ENCODE data around the gene PIBF1. TPM values are rescaled to one million over a fixed set of nuclear protein-coding genes. Genes with fewer than 3 reads are reported as not detected.

PIBF1 gene
- polyA plus RNA-seq, 3 donors = 3.3 to 8.0 (median 4.7) TPM

GRCh38 chr13:73063166-73063565 is 281.2 kb downstream of the PIBF1 start:
- WGBS (ENCODE audit: insufficient coverage) = 80% methylated on average over 1 of the region's 3 CpGs
- no peaks in the 10 kb centered on the region for H3K9me3 ChIP-seq (replicated peaks in 1 of 2; ENCODE audit: control insufficient read depth in 1 of 2, insufficient read depth in 1 of 2, low read length in 2 of 2)
- H4K20me1 ChIP-seq (ENCODE audit: insufficient read depth, low read length) = no peaks in the 10 kb centered on the region
- H3K4me1 ChIP-seq (ENCODE audit: control insufficient read depth in 1 of 2, insufficient read depth in 2 of 2, low read length in 2 of 2) = peaks cover 13 to 31% of the 10 kb centered on the region in 2 donors
- no peak overlapping the region for H3K4me2 ChIP-seq (replicated peaks; ENCODE audit: extremely low read depth, low read length, poor library complexity, severe bottlenecking)
- no peaks in the 10 kb centered on the region for H3K36me3 ChIP-seq (replicated peaks in 1 of 2; ENCODE audit: control insufficient read depth in 1 of 2, insufficient read depth in 2 of 2, low read length in 2 of 2)
- Mint-ChIP-seq H3K4me3 (no peak overlapping the region), H3K4me1 (peaks cover 22% of the 10 kb centered on the region), H3K9me3 (peaks cover 0 to 17% (median 2%) of the 10 kb centered on the region in 7 donors), H3K36me3 (peaks cover 20 to 26% of the 10 kb centered on the region in 2 donors), H3K27me3 (ENCODE audit: low read depth in 3 of 3) (peaks cover 26 to 37% (median 36%) of the 10 kb centered on the region in 3 donors), H3K27ac (no peak overlapping the region)
- H3K9ac ChIP-seq (ENCODE audit: insufficient read depth, low read length, poor library complexity, severe bottlenecking) = no peak overlapping the region
- no peak overlapping the region for H3K4me3 ChIP-seq (replicated peaks in 1 of 3; ENCODE audit: low read depth in 2 of 3, low read length in 3 of 3)
- DNase-seq = no peak
- no peaks in the 10 kb centered on the region for H3K79me2 ChIP-seq (ENCODE audit: insufficient read depth, low read length)
- peaks cover 25 to 28% of the 10 kb centered on the region in 2 donors for H3K27me3 ChIP-seq (ENCODE audit: control insufficient read depth in 2 of 2, insufficient read depth in 2 of 2, low read length in 2 of 2)
- H3K27ac ChIP-seq (ENCODE audit: low read depth in 1 of 2, low read length in 2 of 2) = no peak overlapping the region
- TF ChIP-seq CTCF (IDR thresholded peaks at IDR 0.05) = no peak
- H2AFZ ChIP-seq (ENCODE audit: insufficient read depth, low read depth, low read length, poor library complexity, severe bottlenecking) = no peak overlapping the region
- intact Hi-C loops (cut with micrococcal nuclease) = no loop called here

GRCh38 chr13:73065036-73065435 is 283.1 kb downstream of the PIBF1 start:
- no peak overlapping the region for H3K27ac ChIP-seq (ENCODE audit: low read depth in 1 of 2, low read length in 2 of 2)
- Mint-ChIP-seq H3K4me1 (peaks cover 14% of the 10 kb centered on the region), H3K9me3 (peaks cover 0 to 6% (median 0%) of the 10 kb centered on the region in 7 donors), H3K27me3 (ENCODE audit: low read depth in 3 of 3) (peaks cover 16 to 23% (median 23%) of the 10 kb centered on the region in 3 donors), H3K36me3 (peaks cover 20 to 26% of the 10 kb centered on the region in 2 donors), H3K4me3 (no peak overlapping the region), H3K27ac (no peak overlapping the region)
- H2AFZ ChIP-seq (ENCODE audit: insufficient read depth, low read depth, low read length, poor library complexity, severe bottlenecking) = no peak overlapping the region
- H3K4me1 ChIP-seq (ENCODE audit: control insufficient read depth in 1 of 2, insufficient read depth in 2 of 2, low read length in 2 of 2) = peaks cover 5 to 16% of the 10 kb centered on the region in 2 donors
- TF ChIP-seq CTCF (IDR thresholded peaks at IDR 0.05) = no peak
- no peaks in the 10 kb centered on the region for H3K79me2 ChIP-seq (ENCODE audit: insufficient read depth, low read length)
- intact Hi-C loops (cut with micrococcal nuclease) = no loop called here
- 83% methylated on average over 1 of the region's 2 CpGs for WGBS (ENCODE audit: insufficient coverage)
- H3K9me3 ChIP-seq (replicated peaks in 1 of 2; ENCODE audit: control insufficient read depth in 1 of 2, insufficient read depth in 1 of 2, low read length in 2 of 2) = no peaks in the 10 kb centered on the region
- H3K36me3 ChIP-seq (replicated peaks in 1 of 2; ENCODE audit: control insufficient read depth in 1 of 2, insufficient read depth in 2 of 2, low read length in 2 of 2) = no peaks in the 10 kb centered on the region
- no peak overlapping the region for H3K4me3 ChIP-seq (replicated peaks in 1 of 3; ENCODE audit: low read depth in 2 of 3, low read length in 3 of 3)
- no peak for DNase-seq
- no peak overlapping the region for H3K9ac ChIP-seq (ENCODE audit: insufficient read depth, low read length, poor library complexity, severe bottlenecking)
- H4K20me1 ChIP-seq (ENCODE audit: insufficient read depth, low read length) = no peaks in the 10 kb centered on the region
- peaks cover 17 to 21% of the 10 kb centered on the region in 2 donors for H3K27me3 ChIP-seq (ENCODE audit: control insufficient read depth in 2 of 2, insufficient read depth in 2 of 2, low read length in 2 of 2)
- H3K4me2 ChIP-seq (replicated peaks; ENCODE audit: extremely low read depth, low read length, poor library complexity, severe bottlenecking) = no peak overlapping the region

Data from CD14-positive monocyte (primary cell).